Ramos (cell line): ENCODE results near the gene MALT1.
"Not testable (repeated sequence)": the region's sequence is repeated elsewhere in the genome, so short reads cannot be mapped to it uniquely, and the experiment has no call there.

ENCODE experiments used
- in situ Hi-C: fragments of 300-500 bp; cut with MboI; formaldehyde crosslinking; loops from one replicate; pipeline ENCODE4 v1.14.3; 2022; ENCODE audit warnings: low sequenced_read_pairs; ENCODE audit not compliant: unreplicated experiment

The MALT1 gene

DNA sequence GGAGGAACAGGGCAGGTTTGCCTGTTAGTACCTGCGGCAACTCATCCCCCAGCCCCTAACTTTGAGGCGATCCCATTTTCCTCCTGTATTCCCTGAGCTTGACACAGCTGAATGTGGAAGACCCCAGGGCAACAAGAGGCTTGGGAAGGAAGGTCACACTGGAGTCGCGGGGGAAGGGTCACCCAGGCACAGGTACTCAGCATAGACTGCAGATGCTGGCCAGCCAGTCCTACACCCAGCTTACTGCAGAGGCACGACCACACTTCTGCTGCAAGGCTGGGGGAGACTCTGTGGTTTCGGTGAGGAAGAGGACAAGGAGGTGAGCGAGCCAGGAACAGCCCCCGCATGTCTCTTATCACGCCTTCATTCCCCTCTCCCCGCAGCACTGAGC, 91.5 kb downstream of the MALT1 start:
- in situ Hi-C loops: loop anchor here (5.0 kb wide), 1 partner anchor 230 kb away; no protein-coding TSS in a partner anchor

DNA sequence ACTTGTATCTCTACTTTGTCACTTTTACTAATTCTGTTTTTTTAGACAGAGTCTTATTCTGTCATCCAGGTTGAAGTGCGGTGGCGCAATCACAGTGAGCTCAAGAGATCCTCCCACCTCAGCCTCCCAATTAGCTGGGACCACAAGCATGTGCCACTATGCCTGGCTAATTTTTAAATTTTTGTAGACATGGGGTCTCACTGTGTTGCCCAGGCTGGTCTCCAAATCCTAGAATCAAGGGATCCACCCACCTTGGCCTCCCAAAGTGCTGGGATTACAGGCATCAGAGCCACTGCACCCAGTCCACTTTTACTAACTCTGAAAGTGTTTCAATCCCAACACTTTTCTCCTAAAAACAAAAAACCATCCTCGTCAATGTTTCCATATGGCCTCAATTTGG, 94.9 kb downstream of the MALT1 start:
- in situ Hi-C loops: no loop called here

DNA sequence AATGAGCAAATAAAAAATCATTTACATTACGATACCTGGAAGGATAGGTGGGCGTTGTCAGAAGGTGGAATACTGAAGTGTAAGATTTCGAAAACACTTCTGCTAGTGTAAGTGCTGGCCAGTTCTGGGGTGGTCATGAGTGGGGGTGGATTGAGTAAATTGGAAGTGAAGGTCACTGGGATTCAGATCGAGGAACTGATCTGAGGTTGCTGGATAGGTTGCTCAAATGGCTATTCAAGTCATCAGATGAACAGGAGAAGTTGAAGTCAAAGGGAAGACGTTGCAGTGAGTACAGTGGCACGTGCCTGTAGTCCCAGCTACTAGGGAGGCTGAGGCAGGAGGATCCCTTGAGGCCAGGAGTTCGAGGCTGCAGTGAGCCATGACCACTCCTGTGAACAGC, 95.7 kb downstream of the MALT1 start:
- in situ Hi-C loops: no loop called here

DNA sequence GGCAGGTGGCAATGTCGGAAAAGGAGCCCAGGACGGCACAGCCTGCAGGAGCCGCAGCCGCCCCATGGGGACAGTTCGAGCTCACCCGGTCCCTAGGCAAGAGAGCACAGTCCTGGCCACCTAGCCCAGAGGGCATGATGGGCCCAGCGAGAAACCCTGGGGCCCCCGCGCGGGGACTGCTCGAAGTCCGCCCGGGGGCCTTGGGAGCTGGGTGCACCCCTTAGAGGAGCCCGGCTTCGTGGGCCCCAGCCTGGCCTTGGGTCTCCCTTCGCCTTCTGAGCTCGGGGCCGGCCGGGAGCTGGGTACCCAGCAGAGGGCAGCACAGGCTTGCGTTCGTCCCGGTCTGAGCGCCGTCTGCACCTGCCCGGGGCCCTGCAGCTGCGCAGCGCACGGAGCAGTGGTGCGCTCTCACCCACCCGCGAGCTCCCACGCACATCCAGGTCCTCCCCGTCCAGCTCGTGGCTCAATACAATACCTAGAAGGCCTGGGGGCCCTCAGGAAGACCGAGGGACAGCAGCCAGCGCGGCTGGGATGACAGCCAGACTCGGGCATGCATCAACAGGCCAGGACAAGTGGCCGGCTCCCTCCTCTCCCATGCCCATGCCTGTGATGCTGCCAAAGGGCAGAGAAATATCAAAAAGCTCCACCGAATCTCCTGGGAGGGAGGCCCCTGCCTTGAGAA, 97.2 kb downstream of the MALT1 start:
- in situ Hi-C loops: no loop called here

DNA sequence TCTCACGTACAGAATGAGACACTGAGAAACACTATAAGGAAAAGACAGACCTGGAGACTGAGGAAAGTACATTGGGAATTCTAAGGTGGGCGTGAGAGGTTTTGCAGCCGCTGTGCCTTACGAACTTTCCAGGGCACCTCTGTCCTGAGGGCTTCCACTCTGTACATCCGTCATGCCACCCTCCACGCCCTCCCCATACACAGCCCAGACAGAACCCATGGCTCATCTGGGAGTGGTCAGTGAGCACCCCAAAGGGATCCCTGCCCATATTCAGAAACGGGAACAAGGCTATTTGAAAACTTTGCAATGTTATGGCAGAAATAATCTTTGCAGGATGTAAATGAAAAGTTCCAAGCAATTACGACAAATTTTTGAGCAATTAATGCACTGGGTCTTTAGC, 98.1 kb downstream of the MALT1 start:
- in situ Hi-C loops: no loop called here

DNA sequence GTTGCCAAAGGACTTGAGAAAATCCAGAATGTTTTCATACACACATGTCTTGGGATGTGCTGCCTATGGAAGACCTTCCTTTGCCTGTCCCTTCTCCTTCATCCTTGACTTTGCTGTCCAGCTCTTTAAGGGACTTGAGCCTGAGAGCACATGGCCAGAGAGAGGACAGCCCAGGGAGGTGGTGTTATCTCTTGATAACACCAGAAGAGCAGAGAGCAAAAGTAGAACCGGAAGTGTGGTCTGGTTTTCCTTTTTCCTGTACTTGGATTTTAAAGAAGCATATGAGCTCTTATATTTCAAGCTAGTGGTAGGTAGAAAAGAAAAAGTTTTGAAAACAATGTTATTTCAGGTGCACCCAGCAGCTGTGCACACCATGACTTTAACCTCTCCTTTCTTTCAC, 99.3 kb downstream of the MALT1 start:
- in situ Hi-C loops: no loop called here

DNA sequence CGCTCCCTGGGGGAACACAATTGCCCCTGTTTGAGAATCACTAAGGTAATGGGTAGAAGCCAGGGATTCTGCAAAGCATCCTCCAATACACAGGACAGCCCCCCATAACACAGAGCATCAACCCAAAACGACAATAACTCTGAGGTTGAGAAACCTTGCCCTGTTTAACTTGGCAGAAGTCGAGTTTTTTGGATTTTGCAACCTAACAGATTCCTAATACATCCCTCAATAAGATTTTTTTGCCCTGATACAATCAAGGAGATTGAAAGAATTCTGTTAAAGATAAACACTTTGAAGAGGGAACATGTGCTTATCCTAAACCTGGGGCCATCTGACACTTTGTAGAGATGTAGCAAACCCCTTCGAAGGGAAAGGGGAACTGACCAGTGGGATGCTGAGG, 100.9 kb downstream of the MALT1 start:
- in situ Hi-C loops: no loop called here

DNA sequence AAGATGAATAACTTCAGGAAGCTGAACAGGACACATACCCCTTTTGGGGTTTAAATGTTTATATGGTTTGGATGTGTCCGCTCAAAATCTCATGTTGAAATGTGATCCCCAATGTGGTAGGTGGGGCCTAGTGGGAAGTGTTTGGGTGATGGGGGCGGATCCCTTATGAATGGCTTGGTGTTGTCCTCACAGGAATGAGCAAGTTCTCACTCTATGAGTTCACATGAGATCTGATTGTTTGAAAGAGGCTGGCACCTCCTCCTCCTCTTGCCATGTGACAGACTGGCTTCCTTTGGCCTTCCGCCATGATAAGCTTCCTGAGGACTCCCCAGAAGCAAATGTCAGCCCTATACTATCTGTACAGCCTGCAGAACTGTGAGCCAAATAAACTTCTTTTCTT, 104.8 kb downstream of the MALT1 start:
- in situ Hi-C loops: no loop called here

DNA sequence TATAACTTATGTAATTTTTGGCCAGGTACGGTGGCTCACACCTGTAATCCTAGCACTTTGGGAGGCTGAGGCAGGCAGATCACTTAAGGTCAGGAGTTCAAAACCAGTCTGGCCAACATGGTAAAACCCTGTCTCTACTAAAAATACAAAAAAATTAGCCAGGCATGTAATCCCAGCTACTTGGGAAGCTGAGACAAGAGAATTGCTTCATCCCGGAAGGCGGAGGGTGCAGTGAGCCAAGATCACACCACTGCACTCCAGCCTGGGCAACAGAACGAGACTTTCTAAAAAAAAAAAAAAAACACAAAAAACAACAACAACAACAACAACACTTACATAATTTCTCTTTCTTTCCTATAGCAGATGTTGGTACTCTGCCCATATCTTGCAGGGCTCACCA, 105.3 kb downstream of the MALT1 start:
- in situ Hi-C loops: not testable (repeated sequence)

DNA sequence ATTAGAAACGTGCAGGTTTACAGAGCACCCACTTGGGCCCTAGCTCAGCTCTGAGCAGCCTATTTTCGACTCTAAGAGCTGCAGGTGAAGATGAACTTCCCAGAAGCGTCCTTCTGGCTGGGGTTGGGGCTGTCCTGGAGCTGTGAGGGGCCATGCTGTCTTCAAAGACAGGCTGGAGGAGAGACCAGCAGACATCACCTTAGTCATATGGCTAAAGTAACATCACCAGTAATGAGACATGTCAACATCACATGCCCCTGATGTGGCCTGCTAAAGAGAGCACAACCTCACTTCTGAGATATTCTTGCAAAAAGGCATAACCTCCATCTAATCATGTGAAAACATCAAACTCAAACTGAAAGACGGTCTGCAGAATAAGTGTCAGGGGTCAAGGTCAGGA, 106.2 kb downstream of the MALT1 start:
- in situ Hi-C loops: no loop called here

DNA sequence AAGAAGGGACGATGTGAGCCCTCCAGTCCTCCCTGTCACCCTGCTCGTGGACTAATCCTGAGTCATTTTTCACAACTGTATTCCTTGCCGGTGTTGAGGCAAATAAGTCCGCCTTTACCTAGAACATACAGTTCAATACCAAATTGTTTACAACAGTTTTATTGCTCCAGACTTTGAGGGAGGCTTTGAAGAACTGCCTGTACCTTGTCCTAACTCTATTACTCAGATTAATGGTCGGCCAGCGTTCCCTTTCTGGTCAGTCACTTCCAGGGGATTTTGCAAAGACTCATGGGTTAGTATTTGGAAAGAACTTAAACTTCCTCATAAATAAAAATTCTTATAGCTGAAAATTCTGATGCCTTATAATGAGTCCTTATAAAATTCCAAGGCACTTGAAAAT, 108.3 kb downstream of the MALT1 start:
- in situ Hi-C loops: no loop called here

DNA sequence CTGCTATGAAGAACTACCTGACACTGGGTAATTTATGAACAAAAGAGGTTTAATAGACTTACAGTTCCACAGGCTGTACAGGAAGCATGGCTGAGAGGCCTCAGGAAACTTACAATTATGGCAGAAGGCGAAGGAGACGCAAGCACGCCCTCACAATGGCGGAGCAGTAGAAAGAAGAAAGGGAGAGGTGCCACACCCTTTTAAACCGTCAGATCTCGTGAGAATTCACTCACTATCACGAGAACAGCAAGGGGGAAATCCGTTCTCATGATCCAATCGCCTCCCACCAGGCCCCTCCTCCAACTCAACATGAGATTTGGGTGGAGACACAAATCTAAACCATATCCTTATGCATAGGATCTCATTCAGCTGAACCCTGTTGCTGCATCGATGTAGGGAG, 108.8 kb downstream of the MALT1 start:
- in situ Hi-C loops: loop anchor here (5.0 kb wide), 1 partner anchor 277 kb away; no protein-coding TSS in a partner anchor

DNA sequence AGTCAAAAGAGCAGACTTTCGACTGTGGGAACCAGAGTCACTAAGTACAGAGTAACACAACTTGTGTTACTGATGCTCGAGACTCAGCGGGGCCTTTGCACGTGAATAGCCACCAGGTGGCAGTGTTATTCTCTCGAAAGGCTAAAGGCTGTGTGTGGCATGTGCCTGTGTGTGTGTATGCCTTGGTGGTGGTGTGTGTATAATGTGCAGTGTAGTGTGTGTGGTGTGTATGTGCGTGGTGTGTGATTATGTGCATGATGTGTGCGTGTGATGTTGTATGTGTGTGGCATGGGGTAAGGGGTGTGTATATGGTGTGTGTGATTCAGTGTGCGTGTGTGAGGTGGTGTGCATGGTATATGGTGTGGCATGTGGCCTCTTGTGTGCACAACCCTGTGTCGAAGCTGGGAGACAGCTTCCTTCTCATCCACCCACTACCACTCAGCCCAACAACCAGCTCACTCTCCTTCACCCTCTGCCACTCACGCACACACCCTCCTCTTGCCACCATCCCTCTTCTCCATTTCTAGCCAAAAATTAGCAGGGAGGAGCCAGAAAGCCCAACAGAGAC, 110.4 kb downstream of the MALT1 start:
- in situ Hi-C loops: loop anchor here (5.0 kb wide), 1 partner anchor 276 kb away; no protein-coding TSS in a partner anchor

DNA sequence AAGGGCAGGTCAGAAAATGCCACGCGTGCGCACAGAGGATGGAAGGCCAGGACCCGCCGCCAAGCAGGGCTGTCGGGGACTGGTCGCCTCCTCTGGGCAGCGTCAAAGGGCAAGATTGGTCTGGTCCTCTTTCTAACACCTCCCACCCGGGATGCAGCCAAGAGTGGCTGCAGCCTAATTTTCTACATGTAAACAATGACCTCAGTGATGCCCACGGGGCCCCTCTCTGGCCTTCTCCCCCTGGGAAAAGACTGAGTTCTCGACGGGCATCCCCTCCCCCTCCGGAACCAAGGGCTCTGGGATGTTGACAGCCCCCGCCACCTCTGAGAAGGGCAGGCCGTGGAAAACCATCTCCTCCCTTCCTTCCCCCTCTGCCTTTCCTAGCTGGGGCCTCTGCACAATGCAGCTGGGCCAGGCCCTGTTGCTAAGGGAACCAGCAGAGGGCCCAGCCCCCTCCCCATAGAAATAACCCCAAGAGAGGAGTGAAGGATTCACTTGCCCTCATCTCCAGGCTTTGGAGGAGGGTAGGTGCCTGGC, 113.4 kb downstream of the MALT1 start:
- in situ Hi-C loops: loop anchor here (5.0 kb wide), 1 partner anchor 273 kb away; no protein-coding TSS in a partner anchor

DNA sequence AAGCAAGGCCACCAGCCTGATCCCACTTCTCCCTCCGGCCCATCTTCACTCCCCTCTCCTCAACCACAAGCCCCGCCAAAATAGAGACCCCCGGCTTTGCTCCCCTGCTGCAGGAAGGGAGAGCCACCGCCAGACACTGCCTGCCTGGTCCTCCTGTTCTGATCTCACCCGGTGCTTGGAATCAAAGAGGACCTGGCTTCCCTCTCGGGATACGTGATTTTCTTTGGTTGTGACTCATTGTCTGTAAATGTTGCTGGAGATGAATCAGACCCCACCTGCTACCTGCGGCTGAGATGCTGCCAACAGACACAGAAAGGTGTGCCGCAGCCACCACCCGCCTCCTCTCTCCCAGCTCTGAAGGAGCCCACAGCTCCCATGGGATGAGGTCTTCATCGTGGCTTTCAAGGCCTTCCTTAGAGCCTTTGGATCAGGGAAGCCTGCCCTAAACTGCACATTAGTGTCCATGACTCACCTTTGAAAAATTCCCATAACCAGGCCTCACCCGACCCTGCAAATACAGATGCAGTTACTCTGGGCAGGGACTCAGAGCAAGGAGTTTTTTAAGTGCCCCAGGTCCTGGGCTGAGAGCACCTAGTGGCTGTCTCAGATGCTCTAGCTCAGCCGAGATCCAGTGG, 114.0 kb downstream of the MALT1 start:
- in situ Hi-C loops: no loop called here

DNA sequence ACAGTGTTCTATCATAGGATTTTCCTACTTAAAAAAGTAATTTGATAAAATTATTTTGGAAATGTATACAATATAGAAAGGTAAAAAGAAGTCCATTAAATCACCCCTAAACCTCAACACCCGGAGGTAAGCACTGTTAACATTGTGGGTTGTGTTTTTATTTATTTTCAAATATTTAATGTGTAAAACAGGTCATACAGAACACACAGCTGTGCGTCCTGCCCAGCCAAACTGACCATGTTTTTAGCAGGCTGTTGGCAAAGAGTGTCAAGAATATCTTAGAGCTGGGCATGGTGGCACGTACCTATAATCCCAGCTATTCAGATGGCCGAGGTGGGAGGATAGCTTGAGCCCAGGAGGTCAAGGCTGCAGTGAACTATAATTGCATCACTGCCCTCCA, 114.6 kb downstream of the MALT1 start:
- in situ Hi-C loops: no loop called here

DNA sequence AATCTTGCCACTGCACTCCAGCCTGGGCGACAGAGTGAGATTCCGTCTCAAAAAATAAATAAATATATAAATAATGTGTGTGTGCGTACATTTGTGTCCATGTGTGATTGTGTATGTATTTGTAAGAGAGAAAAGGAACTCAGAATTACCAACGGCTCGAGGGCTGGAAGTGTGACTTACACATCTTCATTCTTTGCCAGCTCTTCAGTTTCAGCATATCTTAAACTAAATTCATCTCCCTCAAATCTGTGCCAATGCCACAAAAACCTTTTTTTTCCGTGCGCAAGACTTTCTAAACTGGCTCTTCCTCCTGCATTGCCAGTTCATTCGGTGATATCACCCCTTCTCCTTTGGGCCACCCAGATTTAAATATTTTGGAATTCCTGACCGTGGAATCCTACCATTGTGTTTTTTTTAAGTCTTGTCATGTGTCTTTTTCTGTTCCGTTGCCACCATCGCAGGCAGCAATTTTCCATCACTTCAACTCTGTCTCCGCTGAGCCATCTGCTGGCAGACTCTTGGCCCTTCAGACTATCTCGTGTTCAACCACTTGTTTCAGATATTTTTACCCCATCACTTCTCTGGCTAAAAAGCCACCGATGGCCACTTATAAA, 116.4 kb downstream of the MALT1 start:
- in situ Hi-C loops: no loop called here

DNA sequence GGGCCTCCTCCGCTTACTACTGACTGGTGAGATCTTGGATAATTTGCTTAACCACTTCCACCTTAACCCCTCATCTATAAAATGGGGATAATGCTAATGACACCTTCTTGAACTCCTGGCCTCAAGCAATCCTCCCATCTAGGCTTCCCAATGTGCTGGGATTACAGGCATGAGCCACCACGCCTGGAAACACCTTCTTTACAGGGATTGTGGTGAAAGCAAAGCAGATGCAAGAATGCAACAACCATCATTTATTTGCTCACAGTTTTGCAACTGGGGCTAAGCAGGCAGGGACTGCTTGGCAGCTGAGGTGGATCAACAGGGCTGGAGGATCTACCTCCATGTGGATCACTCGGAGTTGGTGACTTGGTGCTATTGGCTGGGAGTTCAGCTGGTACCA, 117.2 kb downstream of the MALT1 start:
- in situ Hi-C loops: no loop called here

DNA sequence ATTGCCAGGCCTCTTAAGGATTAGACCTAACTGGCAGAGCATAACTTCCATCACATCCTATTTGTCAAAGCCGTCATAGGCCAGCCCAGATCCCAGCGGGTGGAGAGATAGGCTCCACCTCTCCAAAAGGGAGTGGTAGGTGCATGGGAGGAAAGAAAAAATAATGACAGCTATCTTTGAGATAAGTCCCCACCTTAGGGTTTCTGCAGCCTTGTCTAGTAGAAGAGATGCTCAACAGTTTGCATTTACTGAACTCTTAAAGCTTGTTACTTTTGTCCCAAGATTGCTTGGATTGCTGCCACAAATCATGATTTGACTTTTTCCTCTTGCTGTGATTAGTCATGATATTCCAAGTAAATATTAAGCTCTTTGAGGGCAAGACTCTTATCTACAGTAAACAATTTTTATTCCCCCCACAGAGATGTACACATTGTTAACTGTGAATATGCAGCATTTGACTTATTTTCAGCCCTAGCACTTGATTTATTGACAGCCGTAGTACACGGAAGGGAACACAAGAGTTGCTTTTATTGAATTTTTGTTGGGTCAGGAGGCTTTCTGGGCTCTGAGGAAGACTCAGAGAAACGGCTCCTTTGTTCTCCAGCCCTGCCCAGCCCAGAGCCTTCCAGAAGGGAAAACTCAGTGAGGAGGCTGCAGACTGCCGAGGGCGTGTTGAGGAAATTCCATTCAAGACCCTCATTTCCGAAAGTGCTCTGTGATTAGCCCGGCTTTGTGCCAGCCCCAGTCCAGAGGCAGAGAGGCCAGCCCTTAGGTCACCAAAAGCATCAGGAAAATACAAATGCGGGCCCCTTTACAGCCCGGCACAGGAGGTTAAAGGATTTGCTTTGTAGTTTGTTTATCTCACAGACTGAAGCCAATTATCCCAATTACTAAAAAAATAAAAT, 118.0 kb downstream of the MALT1 start:
- in situ Hi-C loops: no loop called here

DNA sequence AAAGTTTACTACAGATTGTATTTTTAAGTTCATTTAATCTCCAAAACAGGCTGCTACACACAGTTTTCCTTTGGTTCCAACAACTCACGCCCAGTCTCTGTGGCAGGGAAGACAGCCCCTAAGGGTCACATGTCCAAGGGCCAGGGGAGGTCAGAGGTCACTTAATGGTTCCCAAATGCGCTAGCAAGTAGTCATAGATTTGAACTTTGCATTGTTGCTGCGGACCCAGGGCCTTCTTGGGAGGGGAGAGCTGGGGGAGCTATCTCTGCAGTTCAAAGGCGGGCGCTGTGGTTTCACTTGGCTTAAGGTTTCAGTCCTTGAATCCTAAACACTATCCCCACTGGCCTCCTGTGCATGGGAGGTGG, 118.6 kb downstream of the MALT1 start:
- in situ Hi-C loops: no loop called here
